Esophagus muscularis mucosa (tissue), 3 donors: Measurements from ENCODE around the gene CNNM4.

Experiments used
- CTCF ChIP-seq, 3 experiments: fragments of 200-600 bp in 2 of 3; fragments of 450-650 bp in 1 of 3; sonication (generic) in 2 of 3; IDR thresholded peaks; one replicate each; pipeline ENCODE4 v1.5.1; 2017 to 2019; ENCODE audit warnings: antibody characterized with exemption in 3 of 3, mild to moderate bottlenecking in 2 of 3, moderate library complexity in 1 of 3
- POLR2A ChIP-seq: fragments of 450-650 bp; IDR thresholded peaks from one replicate; pipeline ENCODE4 v1.6.1; 2017; ENCODE audit warnings: antibody characterized with exemption, moderate library complexity, mild to moderate bottlenecking, low read depth
- POLR2AphosphoS5 ChIP-seq, 2 donors: sonication (generic); formaldehyde crosslinking; IDR thresholded peaks; one replicate each; pipeline ENCODE4 v1.6.1; 2017; ENCODE audit warnings: antibody characterized with exemption in 2 of 2

GRCh38 chr2:96813656-96814055 lies 53.0 kb downstream of the CNNM4 start:
- TF ChIP-seq POLR2A (no peak), POLR2AphosphoS5 (IDR thresholded peaks at IDR 0.05) (no peak), CTCF (IDR thresholded peaks at IDR 0.05) (no peak)
